G401 (cell line): ENCODE results near the gene GHRL. TPM values are rescaled to one million over a fixed set of nuclear protein-coding genes. Genes with fewer than 3 reads are reported as not detected.

Source experiments
- DNase-seq: peaks from one replicate; pipeline ENCODE4 v3.0.0-alpha.2; 2015; ENCODE audit warnings: low spot score
- in situ Hi-C: cut with HindIII; loops from 2 replicates; pipeline ENCODE4 v1.10.0; 2016; ENCODE audit warnings: low sequenced_read_pairs, mixed read lengths
- total RNA-seq: library from RNA; depleted of rRNA; stranded (reverse); fragments of >200 nt; shearing (Covaris generic); gene quantifications from 2 replicates; pipeline ENCODE4 v1.2.3, GENCODE V29; 2014

The GHRL gene
- total RNA-seq, 1 experiment from 2014 or later = not detected

GRCh38 chr3:10329495-10330015 is 36.8 kb upstream of the GHRL start:
- in situ Hi-C loops = no loop called here
- peak; percentile 45 for DNase-seq

- DNase-seq = no peak
- in situ Hi-C loops = no loop called here
These were observed 35.8 kb upstream of the GHRL start for GRCh38 chr3:10328460-10329071.

DNA sequence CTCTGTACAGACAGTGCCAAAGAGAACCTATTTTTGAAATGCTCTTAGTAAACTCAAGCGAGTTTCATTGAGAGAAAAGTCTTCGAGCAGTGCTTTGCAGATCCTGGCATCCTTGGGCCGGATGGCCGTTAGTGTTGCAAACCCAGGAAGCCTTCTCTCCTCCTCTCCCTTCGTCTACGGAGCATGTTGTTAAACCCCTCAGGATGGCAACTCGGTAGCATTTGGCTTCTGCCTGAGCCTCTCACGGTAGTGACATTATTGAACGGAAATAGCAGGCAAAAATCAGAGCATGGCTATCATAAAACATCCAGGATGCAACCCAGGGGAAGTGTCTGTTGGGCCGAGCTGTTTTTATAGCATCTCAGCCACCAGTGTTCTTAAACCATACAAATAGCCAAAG is 34.8 kb upstream of the GHRL start:
- in situ Hi-C loops = no loop called here
- DNase-seq = no peak

- in situ Hi-C loops = no loop called here
- DNase-seq = no peak
These were observed 29.6 kb upstream of the GHRL start for GRCh38 chr3:10322352-10322710.

DNA sequence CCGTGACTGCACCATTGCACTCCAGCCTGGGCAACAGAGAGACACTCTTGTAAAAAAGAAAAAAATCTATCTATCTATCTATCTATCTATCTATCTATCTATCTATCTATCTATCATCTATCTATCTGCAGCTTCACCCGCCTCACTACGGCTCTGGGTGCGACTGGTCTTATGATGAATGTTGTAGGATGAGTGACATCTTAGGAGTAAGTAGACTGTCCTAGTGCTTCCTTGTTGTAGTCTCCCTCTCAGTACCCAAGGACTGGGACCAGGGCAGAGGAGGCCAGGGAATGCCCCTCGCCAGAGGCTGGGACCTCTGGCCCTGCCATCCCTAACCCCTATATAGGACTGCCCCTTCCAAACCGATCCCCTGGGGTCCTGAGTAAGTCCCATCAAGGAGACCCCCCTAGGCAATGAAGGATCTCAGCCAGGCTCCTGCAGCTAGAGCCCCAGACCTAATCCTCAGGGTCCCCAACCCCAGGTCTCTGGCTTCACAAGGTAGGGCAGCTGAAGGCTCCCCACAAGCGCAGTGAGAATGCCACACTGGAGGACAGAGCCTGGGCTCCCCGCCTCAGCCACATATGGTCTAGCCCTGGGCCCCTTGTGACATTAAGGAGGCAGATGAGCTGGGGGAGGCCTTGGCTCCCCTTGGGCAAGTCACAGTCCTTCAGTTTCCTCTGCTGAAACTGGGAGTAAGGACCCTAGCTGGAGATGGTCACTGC is 29.0 kb upstream of the GHRL start:
- in situ Hi-C loops = no loop called here
- no peak for DNase-seq

DNA sequence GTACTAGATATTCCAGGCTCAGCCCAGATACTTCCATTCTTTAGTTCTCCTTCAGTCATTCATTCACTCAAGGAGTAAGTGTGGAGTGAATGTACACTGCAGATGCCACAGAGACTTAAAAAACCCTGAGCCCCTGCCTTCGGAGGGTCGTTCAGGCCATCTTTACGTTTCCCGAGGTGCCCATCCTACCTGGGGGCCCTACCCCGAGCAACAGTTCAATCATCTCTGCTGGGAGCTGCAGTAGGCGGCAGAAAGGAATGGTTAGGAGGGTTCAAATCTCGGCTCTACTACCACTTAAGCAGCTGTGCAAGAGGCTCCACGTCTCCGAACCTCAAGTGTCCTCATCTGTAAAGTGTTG is 27.6 kb upstream of the GHRL start:
- no peak for DNase-seq
- in situ Hi-C loops = no loop called here

GRCh38 chr3:10319804-10320203 is 27.1 kb upstream of the GHRL start:
- in situ Hi-C loops = no loop called here
- DNase-seq = no peak

GRCh38 chr3:10319251-10319650 is 26.5 kb upstream of the GHRL start:
- in situ Hi-C loops = no loop called here

GRCh38 chr3:10317961-10318350 is 25.2 kb upstream of the GHRL start:
- DNase-seq = no peak
- in situ Hi-C loops = no loop called here

More at GRCh38 chr3:10319251-10319650, 26.5 kb upstream of the GHRL start:
- no peak for DNase-seq

DNA sequence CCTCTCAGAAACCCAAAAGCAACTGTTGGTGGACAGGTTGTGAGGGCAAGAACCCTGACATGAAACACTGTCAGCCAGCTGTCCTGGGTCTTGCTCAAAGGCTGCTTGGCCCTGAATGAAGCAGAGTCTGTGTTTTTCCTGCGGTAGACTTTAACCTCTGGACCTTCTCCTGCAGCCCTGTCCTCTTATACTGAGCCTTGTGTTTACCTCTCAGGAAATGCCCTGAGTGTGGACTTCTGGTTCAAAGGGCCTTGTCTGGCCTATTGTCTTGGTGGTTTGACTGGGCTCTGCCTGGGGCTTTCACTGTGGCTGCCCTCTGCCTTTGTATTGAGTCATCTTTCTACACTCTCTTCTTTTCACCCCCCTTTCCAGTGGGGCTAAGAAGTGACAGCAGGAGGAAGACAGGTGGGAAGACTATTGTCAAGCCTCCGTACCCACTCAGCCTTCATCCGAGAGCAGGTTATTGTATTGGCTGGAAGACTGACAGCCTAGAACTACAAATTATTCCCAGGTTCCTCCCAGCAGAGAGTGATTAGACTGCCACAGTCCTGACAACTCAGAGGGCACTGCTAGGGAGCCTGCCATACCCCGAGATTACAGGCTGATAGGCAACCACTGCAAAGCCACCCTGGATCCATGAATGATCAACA is 24.7 kb upstream of the GHRL start:
- in situ Hi-C loops = no loop called here
- DNase-seq = no peak

DNA sequence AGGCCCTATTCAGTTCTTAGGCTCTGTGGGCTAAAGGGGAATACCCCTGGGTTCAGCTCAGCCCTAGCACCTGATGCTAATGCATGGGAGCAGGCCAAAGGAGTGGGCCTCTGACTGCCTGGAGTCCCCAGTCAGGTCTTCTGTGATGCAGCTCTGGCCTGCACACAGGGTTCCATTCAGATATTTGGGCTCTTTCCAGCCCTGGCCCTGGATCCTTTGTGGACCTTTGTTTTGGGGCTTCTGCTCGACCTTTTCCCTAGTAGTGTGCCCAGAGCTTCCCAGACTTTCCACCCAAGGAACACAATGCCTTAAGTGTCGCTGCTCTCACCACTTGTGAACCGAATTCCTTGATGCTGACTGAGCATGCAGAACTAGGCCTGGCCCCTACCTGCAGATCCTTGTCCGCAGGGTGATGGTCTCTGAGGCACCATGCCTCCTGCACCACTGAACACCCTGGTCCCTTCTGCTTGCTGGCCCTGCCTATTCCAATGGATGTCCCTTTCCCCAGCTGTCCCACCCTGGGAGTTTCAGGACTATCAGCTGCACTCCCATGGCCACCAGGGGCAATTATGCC is 23.1 kb upstream of the GHRL start:
- in situ Hi-C loops = no loop called here
- DNase-seq = no peak

GRCh38 chr3:10315101-10315500 is 22.4 kb upstream of the GHRL start:
- no peak for DNase-seq
- in situ Hi-C loops = no loop called here

DNA sequence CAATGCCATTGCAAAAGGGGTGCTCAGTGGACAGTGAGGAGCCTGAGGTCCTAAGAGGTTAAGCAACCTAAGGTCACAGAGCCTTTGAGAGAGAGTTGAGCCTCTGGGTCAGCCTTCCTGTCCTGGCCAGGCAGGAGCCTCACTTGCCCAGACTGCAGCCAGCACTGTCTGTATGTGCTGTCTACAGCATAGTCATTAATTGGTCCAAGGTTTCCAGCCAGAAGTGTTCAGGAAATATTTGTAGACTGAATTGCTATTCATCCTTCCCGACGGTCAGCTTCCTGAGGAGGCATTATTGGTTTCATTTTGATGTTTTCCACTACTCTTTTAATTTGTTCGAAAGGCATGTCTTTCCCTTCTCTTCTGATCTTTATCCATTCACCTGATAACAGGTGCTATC is 20.1 kb upstream of the GHRL start:
- in situ Hi-C loops = no loop called here
- DNase-seq = no peak

GRCh38 chr3:10312391-10312790 is 19.6 kb upstream of the GHRL start:
- in situ Hi-C loops = no loop called here
- no peak for DNase-seq

DNA sequence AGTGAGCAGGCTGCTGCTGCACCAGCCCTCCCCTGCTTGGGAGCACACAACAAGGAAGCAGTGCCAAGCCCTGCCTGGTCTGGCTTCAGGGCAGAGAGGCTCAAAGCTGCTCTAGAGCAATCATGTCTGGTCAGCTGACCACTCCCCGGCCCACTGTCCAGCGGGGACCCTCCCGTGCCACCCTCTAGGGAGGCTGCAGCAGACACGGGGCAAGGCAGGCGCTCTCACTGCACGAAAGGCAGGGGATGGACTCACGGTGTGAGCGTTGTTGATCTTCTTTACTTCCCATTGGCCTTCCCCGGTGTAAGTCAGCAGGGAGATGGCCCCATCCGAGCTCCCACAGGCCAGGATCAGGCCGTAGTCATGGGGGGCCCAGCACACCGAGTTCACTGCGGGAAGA is 19.0 kb upstream of the GHRL start:
- no peak for DNase-seq
- in situ Hi-C loops = no loop called here

GRCh38 chr3:10310578-10310977 is 17.8 kb upstream of the GHRL start:
- no peak for DNase-seq
- in situ Hi-C loops = no loop called here

- in situ Hi-C loops = no loop called here
- DNase-seq = no peak
These were observed 17.0 kb upstream of the GHRL start for GRCh38 chr3:10309736-10310135.

GRCh38 chr3:10308678-10309077 is 15.9 kb upstream of the GHRL start:
- in situ Hi-C loops = no loop called here
- no peak for DNase-seq

- DNase-seq = peak; percentile 54
- in situ Hi-C loops = no loop called here
These were observed 13.4 kb upstream of the GHRL start for GRCh38 chr3:10306156-10306555.

- peak; percentile 65 for DNase-seq
- in situ Hi-C loops = no loop called here
These were observed 12.7 kb upstream of the GHRL start for GRCh38 chr3:10305331-10305902.
